ENCODE measurements around the gene SRRM2.

The SRRM2 gene

DNA sequence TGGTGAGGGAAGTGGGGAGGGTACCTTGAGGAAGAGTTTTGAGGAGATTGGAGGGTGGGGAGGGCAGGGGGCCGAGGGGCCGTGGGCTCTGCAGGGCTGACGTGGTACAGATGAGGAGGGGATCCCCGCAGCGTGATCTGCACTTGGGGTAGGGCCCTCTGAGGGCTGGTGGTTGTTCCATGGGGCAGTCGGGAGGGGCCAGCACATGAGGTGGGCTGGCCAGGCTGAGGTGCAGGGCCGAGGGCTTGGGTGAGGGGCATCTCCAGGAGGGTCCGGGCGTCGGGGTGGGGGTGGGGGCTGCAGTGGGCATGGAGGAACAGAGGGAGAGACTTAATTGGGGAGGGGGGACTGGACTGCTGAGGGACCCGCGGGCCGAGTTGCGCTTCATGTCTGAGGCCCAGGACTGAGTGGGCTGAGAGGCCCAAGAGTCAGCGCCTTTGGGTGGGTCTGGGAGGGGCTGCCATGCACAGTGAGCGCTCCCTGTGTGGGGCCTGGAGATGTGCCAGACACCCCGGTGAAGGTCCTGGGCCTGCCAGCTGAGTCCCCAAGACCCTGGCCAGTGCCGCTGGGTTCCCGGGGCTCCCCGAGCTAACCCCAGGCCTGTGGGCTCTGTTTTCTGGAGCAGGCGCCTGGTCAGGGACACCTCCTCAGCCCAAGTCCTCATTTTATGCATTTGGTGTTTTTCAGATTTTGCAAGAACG is 45.7 kb upstream of the SRRM2 start:
- TF ChIP-seq, protein P1, sequence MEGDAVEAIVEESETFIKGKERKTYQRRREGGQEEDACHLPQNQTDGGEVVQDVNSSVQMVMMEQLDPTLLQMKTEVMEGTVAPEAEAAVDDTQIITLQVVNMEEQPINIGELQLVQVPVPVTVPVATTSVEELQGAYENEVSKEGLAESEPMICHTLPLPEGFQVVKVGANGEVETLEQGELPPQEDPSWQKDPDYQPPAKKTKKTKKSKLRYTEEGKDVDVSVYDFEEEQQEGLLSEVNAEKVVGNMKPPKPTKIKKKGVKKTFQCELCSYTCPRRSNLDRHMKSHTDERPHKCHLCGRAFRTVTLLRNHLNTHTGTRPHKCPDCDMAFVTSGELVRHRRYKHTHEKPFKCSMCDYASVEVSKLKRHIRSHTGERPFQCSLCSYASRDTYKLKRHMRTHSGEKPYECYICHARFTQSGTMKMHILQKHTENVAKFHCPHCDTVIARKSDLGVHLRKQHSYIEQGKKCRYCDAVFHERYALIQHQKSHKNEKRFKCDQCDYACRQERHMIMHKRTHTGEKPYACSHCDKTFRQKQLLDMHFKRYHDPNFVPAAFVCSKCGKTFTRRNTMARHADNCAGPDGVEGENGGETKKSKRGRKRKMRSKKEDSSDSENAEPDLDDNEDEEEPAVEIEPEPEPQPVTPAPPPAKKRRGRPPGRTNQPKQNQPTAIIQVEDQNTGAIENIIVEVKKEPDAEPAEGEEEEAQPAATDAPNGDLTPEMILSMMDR (conservative IDR thresholded peaks at IDR 0.05): no peak
- no peak overlapping the region for H3K27ac ChIP-seq

DNA sequence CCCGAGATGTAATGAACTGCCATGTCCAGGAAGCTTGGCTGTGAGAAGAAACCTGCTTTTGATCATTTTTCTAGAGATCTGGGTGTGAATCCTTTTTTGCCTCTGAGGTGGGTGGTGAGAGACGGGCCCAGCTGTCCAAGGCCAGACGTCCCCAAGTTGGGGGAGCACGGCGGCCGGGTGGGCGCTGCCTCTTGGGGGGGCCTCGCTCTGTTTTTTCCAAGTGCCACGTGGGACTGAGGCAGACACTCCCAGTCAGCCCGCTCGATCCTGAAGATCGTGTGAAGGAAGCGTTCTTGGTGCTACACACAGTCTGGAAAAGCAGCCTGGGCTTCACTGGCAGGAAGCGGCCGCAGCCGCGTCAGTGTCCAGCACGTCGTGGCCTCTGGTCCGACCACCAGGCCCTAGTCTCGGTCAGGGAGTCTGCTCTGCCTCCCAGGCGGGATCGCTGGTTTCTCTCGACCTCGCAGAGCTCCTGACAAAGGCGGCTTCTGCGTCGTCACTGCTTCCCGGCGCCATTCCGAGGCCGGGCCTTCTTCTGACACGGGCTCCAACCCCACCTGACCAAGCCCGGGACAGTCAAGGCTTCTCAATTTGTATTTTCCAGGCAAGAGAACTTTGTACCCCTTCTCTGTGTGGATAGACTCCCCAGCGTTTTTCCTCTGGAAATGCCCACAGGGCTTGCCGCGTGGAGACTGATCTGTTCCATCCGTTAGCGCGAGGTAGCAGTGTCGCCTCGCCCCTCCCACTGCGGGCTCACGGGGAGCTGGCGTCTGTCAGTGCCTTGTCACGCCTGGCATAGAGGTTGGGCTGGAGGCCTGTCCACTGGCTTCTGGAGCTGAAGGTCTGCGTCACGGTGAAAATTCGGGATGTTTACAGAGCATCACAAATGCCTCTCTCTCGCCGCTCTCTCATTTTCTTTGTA is 44.8 kb upstream of the SRRM2 start:
- TF ChIP-seq, protein P1 (conservative IDR thresholded peaks at IDR 0.05): no peak

GRCh38 chr16:2708290-2708639 is 44.2 kb upstream of the SRRM2 start:
- H3K27ac ChIP-seq: no peak overlapping the region
- TF ChIP-seq, protein P1 (conservative IDR thresholded peaks at IDR 0.05): no peak

More for the DNA sequence above, 44.8 kb upstream of the SRRM2 start:
- H3K27ac ChIP-seq: no peak overlapping the region

- H3K27ac ChIP-seq: no peak overlapping the region
- TF ChIP-seq, protein P1 (conservative IDR thresholded peaks at IDR 0.05): no peak
These were observed 43.4 kb upstream of the SRRM2 start for GRCh38 chr16:2708955-2709587.

DNA sequence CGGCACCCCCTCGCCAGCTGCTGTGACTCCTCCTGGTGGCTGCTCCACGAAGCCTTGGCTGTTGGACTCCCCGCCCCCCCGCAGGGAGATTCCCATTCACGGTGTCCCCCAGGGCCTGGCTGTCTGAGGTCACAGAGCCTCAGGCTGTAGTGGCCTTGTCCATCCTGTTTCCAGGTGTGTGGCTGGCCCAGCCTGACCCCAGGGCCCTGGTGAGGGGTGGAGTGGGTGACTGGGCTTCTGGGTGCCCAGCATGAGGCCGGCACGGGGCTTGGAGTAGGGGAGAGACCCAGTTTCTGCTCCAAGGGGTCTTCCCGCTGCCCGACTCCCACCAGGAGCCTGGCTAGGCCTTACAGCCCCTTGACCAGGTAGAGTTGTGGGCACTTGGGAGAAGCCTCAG is 42.9 kb upstream of the SRRM2 start:
- no peak overlapping the region for H3K27ac ChIP-seq
- TF ChIP-seq, protein P1 (conservative IDR thresholded peaks at IDR 0.05): no peak

DNA sequence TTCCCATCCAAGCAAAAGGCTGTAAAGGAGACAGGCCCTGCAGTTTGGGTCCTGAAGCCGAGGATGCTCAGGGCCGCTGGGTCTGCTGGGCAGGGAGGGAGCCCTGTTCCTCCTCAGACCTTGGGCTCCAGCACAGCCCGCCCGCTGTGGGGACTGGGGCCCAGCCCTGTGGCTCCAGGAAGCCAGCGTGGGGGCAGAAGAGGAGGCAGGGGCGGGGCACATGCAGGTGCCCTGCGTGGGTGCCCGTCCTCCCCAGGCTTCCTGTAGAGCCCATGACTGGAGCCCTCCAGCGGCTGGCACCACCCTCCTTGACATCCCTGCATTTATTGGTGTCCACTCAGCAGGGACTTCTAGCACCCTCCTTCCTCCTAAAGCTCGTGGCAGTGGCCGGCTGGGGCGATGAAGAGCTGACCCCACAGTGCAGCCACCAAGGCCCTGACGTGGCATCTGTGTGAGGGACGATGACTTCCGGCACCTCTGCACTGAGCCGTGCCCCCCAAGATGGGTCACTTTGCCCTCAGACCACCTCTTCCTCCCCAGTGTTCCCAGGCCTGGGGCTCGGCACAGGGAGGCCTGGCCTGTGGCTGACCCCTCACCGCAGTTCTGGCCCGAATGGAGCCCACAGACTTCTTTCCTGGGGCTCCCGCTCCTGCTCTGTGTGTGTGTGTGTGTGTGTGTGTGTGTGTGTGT is 42.3 kb upstream of the SRRM2 start:
- TF ChIP-seq, protein P1 (conservative IDR thresholded peaks at IDR 0.05): no peak
- no peak overlapping the region for H3K27ac ChIP-seq

All from VCaP (cell line).